Right forelimb (tissue), 1 donor: ENCODE results near the gene CHCHD5.
"Not testable (repeated sequence)": the region's sequence is repeated elsewhere in the genome, so short reads cannot be mapped to it uniquely, and the experiment has no call there.

Experiments used
- DNase-seq: peaks from one replicate; pipeline ENCODE4 v3.0.0-alpha.2; 2018

CHCHD5 gene, protein sequence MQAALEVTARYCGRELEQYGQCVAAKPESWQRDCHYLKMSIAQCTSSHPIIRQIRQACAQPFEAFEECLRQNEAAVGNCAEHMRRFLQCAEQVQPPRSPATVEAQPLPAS

DNA sequence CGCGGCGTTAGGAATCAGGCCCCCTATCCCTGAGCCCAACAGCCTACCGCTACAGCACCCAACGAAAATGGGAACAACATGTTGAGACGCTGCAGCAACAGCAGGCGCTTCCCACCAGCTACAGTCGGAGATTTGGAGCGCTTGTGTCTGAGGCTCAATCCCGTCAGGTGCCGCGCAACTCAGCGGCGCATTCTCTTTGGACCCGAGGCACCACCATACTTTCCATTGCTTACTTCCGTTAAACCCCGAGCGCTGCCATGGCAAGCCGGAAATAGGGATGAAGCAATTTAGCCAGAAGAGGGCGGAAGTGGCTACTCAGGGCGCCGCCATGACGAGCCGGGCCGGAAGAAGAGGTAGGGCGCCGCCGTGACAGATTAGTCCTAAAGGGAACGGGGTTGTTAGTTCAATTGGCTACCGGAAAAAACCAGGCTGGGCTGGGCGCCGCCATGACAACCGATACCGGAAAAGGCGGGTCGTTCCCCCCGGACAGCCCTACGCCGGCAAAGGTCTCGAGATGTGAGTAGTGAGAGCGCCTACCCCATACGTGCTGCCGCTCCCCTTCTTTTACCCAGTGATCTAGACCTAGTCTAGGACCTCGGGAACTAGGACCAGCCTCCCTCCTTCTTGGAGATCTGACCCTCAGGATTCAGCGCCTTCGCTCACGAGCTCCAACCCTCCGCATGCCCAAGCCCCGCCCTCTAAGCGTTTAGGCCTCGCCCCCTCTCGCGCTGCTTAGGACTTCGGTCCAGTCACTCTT, at the start of gene CHCHD5:
CHCHD5 (plus strand) TSS at position 476 of the 757 bp plus-strand sequence; CDS start at position 515, 39 bp downstream.
- DNase-seq: peak; percentile 94

DNA sequence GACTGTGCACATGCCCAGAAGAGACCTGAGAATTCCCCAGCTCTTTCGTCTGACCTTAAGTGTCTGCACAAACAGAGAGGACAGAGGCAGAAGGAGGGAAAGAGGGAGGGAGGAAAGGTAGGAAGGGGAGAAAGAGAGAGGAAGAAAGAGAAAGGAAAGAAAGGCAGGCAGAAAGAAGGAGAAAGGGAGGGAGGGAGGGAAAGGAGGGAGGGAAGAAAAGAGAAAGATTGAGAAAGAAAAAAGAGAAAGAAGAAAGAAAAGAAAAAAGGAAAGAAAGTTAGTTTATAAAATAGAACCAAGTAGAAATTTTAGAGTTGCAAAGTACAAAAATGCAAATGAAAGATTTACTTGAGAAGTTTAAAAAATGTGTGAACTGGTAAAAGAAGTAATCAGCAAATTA, 49.6 kb upstream of the CHCHD5 start:
- DNase-seq: no peak

DNA sequence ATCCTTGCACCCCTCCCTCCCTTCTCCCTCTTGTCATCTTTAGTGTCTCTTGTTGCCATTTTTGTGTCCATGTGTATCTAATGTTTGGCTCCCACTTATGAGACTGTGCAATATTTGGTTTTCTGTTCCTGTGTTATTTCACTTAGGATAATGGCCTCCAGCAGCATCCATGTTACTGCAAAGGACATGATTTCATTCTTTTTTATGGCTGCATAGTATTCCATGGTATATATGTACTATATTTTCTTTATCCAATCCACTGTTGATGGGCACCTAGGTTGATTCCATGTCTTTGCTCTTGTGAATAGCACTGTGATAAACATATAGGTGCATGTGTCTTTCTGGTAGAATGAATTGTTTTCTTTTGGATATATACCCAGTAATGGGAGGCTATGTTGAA, 47.7 kb upstream of the CHCHD5 start:
- not testable (repeated sequence) for DNase-seq

DNA sequence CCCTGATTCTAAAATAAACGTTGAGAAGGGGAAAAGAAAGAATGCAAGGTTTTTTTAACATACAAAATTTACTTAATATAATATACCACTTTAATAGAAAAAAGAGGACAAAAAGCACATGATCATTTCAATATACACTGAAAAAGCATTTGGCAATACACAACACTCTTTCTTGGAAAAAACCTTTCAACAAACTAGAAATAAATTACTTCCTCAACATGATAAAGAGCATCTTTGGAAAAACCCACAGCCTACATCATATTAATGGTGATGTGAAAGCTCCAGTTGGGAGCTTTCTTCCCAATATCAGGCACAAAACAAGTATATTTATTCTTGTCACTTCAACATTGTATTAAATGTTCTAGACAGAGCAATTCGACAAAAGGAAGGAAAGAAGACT, 45.1 kb upstream of the CHCHD5 start:
- DNase-seq: no peak

DNA sequence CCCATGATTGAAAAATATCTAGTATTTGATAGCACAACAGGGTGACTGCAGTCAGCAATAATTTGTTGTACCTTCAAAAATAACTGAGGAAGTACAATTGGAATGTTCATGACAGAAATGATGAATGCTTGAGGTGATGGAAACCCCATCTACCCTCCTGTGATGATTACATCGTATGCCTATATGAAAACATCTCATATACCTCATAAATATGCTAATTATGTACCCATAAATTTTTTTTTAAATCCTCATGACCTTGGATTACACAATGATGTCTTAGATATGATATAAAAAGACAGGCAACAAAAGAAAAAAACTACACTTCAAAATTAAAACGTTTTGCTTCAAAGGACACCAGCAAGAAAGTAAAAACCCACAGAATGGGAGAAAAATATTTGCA, 43.5 kb upstream of the CHCHD5 start:
- no peak for DNase-seq

DNA sequence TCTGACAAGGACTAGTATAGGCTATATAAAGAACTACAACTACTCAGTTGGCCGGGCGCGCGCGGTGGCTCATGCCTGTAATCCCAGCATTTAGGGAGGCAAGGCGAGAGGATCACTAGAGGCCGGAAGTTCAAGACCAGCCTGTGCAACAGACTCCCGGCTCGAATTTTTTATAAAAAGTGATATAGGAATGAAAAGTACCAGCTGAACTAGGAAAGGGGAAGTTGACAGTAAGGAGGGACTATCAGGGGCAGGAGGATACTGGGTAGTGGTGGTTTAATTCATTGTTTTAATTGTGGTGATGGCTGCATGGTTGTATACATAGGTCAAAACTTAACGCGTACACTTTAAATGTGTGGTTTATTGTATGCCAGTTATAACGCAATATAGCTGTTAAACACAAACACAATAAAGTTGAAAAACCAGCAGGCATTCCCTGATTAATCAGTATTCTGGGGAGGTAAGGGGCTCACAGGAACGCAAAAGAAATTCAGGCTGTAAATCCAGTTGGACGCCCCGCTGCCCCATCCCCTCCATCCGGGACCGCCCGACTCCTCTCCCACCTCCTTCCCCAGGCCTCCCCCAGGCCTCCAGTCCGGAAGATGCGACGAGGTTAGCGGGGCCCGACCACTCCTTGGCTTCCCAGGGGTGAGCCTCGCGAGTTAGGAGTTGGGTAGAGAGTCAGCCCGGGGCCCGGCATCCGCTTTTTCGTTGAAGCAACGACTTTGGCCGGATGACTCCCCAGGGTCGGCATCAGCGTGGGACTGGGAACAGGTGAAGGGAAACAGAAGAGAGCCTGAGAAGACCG, 42.9 kb upstream of the CHCHD5 start:
- DNase-seq: no peak

DNA sequence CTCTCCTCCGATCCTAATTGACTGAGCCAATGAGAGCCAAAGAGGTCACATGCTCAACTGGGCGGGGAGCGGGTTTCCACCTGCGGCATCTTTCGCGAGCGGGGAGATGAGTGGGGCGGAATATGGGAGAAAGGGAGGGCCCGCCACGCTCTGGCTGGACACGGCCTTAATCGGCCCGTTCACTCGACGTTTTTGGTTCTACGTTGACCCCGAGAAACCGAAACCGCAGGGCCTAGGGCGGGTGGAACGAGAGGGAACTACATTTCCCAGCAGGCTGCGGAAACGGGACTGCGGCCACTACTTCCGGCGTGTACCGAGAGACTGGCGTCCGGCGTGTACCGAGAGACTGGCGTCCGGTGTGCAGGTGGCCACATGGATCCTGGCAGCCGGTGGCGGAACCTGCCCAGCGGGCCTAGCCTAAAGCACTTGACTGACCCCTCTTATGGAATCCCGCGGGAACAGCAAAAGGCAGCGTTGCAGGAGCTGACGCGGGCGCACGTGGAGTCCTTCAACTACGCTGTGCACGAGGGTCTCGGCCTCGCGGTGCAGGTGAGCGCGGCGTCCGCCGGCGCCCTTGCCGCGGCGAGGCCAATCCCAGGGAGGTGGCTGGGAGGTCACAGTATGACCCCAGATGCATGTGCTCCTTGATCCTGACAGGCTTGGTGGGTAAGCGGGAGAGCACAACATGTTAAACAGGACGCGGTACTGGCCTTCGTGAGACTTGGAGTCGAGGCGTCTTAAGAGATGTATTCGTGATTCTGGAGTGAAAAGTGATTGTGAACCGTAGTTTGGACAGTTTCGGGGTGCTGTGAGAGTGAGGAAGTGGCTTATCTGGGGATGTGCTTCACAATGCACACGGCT, 42.1 kb upstream of the CHCHD5 start, which contains the start of gene POLR1B:
POLR1B (plus strand) TSS at position 343 of the 861 bp plus-strand sequence; CDS start at position 373, 30 bp downstream.
- peak; percentile 92 for DNase-seq

DNA sequence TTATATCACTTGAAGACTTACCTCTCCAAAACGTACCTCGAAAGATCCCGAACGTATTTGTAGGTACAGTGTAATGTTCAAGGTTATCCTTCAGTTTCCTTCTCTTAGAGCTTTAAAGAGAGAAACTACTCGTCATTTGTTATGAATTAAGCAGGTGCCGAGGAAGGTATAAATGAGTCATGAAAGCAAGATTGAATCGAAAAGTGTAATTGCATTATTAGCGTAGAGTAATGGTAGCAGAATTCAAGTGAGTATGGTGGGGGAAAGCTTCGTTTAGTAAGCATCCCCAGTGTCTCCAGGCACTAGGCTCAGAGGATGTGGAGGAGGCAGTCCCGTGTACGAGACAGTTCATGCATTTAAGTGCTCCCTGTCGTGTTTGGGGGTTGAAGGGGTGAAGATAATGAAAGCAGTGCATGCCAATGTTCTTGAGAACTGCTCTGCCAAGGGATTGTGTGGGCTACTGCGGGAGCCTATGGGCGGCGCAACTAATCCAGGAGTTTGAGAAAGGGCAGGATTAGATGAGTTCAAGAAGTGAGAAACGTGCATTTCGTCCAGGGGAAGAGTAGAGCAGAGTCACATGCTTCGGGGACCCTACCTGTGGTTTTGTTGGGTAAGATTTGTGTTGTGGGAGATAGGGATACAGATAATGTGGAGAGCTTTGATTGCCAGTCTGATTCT, 41.3 kb upstream of the CHCHD5 start:
- DNase-seq: no peak

DNA sequence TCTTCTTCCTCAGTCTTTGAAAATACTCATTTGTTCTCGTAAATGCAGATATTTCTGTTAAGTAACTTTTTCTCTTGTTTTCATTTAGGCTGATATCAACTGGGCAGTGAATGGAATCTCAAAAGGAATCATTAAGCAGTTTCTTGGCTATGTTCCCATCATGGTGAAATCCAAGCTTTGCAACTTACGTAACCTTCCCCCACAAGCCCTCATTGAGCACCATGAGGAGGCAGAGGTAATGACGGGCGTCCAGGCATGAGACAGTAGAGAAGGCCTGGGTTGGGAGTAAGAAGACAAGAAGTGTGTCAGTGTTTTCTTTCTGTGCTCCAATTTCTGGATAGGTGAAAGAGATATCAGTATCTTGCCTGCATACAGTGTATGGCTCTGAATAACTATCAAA, 37.1 kb upstream of the CHCHD5 start:
- no peak for DNase-seq

DNA sequence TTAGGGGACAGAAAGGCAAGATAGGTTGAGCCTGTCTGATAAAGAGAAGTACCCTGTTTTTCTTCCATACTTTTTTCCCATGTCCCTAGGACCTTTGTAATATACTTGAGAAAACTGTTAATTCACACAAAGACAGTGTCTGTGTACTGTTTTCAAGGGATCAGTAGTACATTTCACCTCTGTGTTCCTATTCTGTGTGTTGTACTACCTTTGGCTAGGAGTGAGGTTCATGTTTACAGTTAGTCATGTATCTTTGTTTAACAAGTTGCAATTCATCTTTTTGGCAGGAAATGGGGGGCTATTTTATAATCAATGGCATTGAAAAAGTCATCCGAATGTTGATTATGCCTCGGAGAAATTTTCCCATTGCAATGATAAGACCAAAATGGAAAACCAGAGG, 35.4 kb upstream of the CHCHD5 start:
- DNase-seq: no peak

DNA sequence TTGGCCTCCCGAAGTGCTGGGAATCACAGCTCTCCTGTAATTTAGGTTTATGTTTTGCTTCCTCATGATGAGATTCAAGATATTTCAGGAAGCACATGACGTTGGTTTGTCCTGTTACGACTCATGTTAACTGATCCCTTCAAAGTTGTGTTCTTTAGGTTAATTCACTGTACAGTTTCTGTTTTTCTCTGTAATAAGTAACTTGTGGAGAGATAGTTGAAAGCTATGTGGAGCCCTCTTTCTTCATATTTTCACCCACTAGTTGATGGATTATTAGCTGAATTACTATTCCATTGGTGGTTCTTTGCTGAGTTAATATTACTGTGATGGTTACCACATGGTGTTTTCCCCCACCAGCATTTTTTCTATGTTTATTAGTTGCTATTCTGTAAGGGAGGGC, 18.3 kb upstream of the CHCHD5 start:
- DNase-seq: no peak

DNA sequence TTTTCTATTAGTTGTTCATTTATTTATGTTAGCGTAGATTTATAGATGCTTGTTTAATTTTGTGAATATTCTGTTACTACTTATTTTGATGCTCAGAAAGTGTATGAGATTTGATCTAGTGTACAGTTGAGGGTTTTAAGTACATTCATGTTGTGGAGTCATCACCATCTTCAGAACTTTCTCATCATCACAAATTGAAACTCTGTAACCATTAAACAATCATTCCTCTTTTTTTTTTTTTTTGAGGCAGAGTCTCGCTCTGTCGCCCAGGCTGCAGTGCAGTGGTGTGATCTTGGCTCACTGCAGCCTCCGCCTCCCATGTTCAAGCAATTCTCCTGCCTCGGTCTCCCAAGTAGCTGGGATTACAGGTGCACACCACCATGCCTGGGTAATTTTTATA, 17.9 kb upstream of the CHCHD5 start:
- not testable (repeated sequence) for DNase-seq

DNA sequence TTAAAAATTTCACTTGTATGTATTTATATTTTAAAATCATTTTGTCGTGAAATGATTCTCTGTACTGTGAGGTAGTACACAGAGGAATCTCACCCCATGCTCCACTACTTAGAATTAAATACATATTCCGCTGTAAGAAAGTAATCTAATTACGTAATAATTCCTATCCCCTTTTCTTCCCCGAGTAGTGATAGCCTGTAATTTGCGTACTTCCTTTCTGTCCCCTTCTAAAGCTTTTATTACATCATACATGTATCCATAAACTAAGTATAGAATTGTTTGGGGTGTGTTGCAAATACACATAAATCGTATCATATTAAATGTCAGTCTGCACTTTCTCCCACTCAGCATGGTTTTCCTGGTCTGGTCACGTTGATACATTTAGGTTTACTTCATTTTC, 12.4 kb upstream of the CHCHD5 start:
- DNase-seq: no peak

DNA sequence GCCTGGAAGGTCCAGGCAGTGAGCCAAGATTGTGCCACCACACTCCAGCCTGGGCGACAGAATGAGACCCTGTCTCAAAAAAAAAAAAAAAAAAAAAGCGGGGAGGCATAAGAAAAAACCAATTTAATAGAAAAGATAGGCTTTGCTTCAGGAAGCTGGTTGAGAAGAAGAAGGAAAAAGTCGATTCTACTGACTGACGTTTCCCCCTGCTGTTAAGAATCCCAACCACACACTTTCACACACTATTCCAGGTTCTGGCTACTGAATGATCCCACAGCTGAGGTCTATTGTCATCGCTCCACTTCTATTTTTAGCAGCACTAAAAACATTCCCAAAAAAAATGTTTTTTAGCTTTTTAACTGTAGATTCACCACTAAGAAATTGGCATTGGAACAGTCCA, 6.7 kb upstream of the CHCHD5 start:
- DNase-seq: no peak

DNA sequence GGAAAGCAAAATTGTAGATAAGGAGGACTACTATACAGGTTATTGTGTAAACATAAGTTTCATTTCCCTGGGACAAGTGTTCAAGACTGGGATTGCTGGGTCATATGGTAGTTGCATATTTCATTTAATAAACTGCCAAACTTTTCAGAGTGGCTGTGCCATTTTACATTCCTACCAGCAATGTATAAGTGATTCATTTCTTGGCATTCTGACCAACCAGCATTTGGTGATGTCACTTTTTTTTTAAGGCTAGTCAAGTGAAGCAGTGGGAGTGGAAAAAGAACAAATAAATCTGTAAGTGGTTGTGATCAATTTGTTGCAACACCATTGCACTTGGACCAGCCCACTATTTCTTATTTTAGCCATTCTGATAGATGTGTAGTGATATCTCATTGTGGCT, 5.2 kb upstream of the CHCHD5 start:
- DNase-seq: no peak

DNA sequence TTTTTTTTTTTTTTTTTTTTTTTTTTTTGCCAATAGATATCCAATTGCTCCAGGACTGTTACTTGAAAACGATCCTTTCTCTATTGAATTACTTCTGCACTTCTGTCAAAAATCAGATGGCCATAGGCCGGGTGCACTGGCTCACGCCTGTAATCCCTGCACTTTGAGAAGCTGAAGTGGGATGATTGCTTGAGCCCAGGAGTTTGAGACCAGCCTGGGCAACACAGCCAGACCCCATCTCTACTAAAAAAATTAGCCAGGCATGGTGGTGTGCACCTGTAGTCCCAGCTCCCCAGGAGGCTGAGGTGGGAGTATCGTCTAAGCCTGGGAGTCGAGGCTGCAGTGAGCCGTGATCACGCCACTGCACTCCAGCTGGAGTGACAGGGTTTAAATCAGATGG, 4.3 kb upstream of the CHCHD5 start:
- DNase-seq: no peak

DNA sequence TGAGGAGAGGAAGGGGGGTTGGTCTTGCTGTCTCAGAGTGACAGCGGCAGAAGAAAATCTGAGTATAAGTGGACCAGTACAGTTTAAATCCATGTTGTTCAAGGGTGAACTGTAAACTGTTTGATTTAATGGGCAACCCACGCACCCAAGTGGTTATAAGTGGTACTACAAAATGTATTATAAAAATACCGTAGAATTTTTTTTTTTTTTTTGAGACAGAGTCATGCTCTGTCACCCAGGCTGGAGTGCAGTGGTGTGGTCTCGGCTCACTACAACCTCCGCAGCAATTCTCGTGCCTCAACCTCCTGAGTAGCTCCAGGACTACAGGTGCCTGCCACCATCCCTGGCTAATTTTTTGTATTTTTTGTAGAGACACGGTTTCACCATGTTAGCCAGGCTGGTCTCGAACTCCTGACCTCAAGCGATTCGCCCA, 2.1 kb upstream of the CHCHD5 start:
- DNase-seq: no peak

DNA sequence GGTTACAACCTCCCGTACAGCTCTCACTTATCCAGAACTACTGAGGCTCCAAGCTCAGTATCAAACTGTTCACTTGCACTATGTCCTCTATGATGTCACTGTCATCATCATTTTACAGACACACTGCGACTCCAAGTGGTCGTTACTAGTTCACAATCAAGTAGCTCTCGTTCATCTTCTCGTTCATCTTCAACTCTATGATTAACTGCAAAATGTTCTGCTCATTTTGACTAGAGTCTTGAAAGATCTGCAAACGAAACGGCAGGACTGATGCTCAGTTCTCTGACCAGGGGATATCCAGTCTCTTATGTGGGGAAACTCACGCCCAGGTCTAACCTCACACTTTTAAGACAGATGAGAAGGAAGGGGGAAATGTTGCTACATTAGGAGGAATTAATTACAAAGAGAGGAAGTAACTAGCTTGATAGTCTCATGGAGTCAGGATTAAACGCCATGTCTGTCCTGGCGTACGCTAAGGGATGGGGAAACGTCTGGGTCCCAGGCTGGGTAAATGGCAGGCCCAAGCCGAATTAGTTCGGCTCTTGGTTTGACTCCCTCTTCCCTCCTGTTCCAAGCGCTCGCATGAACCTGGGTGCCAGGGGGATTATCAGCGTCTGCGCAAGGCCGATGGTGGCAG, 794 bp upstream of the CHCHD5 start:
- no peak for DNase-seq

DNA sequence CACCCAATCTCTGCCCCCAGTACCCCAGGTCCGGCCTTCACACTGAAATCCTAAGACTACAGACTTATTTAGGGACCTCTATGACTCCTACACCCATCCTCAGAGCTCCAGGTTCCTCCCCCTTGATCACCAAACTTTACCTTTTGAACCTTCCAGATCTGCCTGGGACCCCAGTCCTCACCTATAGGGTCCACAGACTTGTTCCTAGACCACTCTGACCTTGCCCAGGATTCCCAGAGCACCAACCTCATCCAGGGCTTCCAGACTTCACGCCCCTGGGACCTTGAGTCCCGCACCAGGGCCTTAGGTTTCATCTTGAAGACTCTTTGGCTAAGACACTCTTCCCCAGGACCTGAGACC, 462 bp downstream of the CHCHD5 start:
- no peak for DNase-seq

DNA sequence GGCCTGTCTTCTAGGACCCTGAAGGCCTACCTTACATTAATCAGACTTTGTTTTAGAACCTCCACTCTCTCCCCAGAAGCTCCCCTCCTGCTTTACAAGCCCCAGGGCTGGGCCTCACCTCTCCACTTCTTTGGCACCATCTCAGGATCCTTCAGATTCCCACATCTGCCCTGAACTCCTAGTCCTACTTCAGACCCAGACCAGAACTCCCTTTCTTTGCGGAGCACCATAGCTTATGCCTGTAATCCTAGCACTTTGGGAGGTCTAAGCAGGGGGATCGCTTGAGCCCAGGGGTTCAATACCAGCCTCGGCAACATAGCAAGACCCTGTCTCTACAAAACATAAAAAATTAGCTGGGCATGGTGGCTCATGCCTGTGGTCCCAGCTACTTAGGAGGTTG, 991 bp downstream of the CHCHD5 start:
- no peak for DNase-seq

DNA sequence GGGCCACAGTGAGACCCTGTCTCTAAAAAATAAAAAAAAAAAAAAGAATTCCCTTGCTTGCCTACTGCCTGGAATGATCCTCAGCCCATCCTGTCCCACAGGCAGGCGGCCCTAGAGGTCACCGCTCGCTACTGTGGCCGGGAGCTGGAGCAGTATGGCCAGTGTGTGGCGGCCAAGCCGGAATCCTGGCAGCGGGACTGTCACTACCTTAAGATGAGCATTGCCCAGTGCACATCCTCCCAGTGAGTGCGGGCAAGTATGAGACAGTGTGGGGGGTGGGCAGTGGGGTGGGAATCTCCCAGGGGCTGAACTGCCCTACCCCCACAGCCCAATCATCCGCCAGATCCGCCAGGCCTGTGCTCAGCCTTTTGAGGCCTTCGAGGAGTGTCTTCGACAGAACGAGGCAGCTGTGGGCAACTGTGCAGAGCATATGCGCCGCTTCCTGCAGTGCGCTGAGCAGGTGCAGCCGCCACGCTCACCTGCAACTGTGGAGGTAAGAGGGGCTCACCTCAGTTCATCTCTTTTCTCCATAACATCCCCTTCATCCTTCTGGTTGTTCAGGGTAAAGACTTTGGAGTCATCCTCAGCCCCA, 1.6 kb downstream of the CHCHD5 start:
- no peak for DNase-seq
